Cardiac fibroblast (primary cell): Measurements from ENCODE around the gene IKBIP.

Experiments
- DNase-seq, 2 donors: peaks; one replicate each; pipeline versions ENCODE4 v3.0.0 to v3.0.0-alpha.2; 2010; ENCODE audit warnings: low read depth in 2 of 2
- H3K4me3 ChIP-seq, 2 donors: replicated peaks in 1 of 2; 1 replicate in 1 of 2; 2 replicates in 1 of 2; pipeline ENCODE4 v1.5.1; 2011; ENCODE audit warnings: low read depth in 2 of 2, low read length in 2 of 2, mild to moderate bottlenecking in 2 of 2, moderate library complexity in 1 of 2
- CTCF ChIP-seq: IDR thresholded peaks from one replicate; pipeline ENCODE4 v1.5.1; 2011; ENCODE audit warnings: low read depth, mild to moderate bottlenecking, low read length, inconsistent platforms

The IKBIP gene

GRCh38 chr12:98638009-98638408 lies 6.6 kb downstream of the IKBIP start:
- DNase-seq = no peak
- no peak overlapping the region for H3K4me3 ChIP-seq
- no peak for TF ChIP-seq CTCF

GRCh38 chr12:98637068-98637467 lies 7.5 kb downstream of the IKBIP start:
- DNase-seq = no peak

GRCh38 chr12:98635657-98636323 lies 8.8 kb downstream of the IKBIP start:
- H3K4me3 ChIP-seq = no peak overlapping the region
- no peak for TF ChIP-seq CTCF
- peak; percentile 63 to 83 for DNase-seq

More at GRCh38 chr12:98637068-98637467, 7.5 kb downstream of the IKBIP start:
- no peak for TF ChIP-seq CTCF
- H3K4me3 ChIP-seq = no peak overlapping the region

GRCh38 chr12:98618952-98619351 lies 25.6 kb downstream of the IKBIP start:
- H3K4me3 ChIP-seq = no peak overlapping the region
- no peak for TF ChIP-seq CTCF
- DNase-seq = peak; percentile 82 to 86

- no peak overlapping the region for H3K4me3 ChIP-seq
- no peak for DNase-seq
- TF ChIP-seq CTCF = no peak
Observed at GRCh38 chr12:98612696-98613334, 31.8 kb downstream of the IKBIP start.

GRCh38 chr12:98610596-98610995 lies 34.0 kb downstream of the IKBIP start:
- no peak for TF ChIP-seq CTCF
- no peak for DNase-seq
- no peak overlapping the region for H3K4me3 ChIP-seq
